SJCRH30 (cell line): Measurements from ENCODE around the gene GPC5. TPM values are rescaled to one million over a fixed set of nuclear protein-coding genes. Genes with fewer than 3 reads are reported as not detected.
"Not testable (repeated sequence)": the region's sequence is repeated elsewhere in the genome, so short reads cannot be mapped to it uniquely, and the experiment has no call there.

ENCODE experiments used
- DNase-seq, 2 experiments: peaks; one replicate each; pipeline ENCODE4 v3.0.0-alpha.2; 2015 to 2020
- H3K27ac ChIP-seq: fragments of 250-450 bp; sonication (Bioruptor Pico); 2 replicates; pipeline ENCODE4 v1.5.1; 2020; ENCODE audit warnings: mild to moderate bottlenecking, moderate library complexity
- H3K27me3 ChIP-seq: fragments of 250-450 bp; sonication (Bioruptor Pico); 2 replicates; pipeline ENCODE4 v1.5.1; 2020; ENCODE audit warnings: mild to moderate bottlenecking, moderate library complexity
- H3K36me3 ChIP-seq: fragments of 250-450 bp; sonication (Bioruptor Pico); 2 replicates; pipeline ENCODE4 v1.5.1; 2020; ENCODE audit warnings: mild to moderate bottlenecking, moderate library complexity
- H3K4me1 ChIP-seq: fragments of 250-450 bp; sonication (Bioruptor Pico); 2 replicates; pipeline ENCODE4 v1.5.1; 2020; ENCODE audit warnings: mild to moderate bottlenecking, moderate library complexity
- H3K4me3 ChIP-seq: fragments of 250-450 bp; sonication (Bioruptor Pico); 2 replicates; pipeline ENCODE4 v1.5.1; 2020; ENCODE audit warnings: mild to moderate bottlenecking, moderate library complexity
- H3K9me3 ChIP-seq: fragments of 250-450 bp; sonication (Bioruptor Pico); replicated peaks from 2 replicates; pipeline ENCODE4 v1.5.1; 2020; ENCODE audit warnings: mild to moderate bottlenecking, moderate library complexity
- total RNA-seq: library from RNA; depleted of rRNA; stranded (reverse); fragments of >200 nt; shearing (Covaris generic); gene quantifications from 2 replicates; pipeline ENCODE4 v1.2.3, GENCODE V29; 2014

GPC5 gene
- total RNA-seq, 1 experiment from 2014 or later, result 0.49 TPM

GRCh38 chr13:92694047-92694446 is 1295.6 kb downstream of the GPC5 start:
- H3K36me3 ChIP-seq, result no peaks in the 10 kb centered on the region
- H3K27me3 ChIP-seq, result no peaks in the 10 kb centered on the region
- H3K9me3 ChIP-seq, result no peaks in the 10 kb centered on the region
- H3K4me1 ChIP-seq, result no peaks in the 10 kb centered on the region
- no peak overlapping the region for H3K27ac ChIP-seq
- no peak for DNase-seq
- no peak overlapping the region for H3K4me3 ChIP-seq

DNA sequence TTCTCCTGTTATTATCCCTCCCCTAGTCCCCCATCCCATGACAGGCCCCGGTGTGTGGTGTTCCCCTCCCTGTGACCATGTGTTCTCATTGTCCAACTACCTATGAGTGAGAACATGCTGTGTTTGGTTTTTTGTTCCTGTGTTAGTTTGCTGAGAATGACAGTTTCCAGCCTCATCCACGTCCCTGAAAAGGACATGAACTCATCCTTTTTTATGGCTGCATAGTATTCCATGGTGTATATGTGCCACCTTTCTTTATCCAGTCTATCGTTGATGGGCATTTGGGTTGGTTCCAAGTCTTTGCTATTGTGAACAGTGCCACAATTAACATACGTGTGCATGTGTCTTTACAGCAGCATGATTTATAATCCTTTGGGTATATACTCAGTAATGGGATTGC is 1297.4 kb downstream of the GPC5 start:
- not testable (repeated sequence) for DNase-seq, H3K4me3 ChIP-seq, H3K27me3 ChIP-seq, H3K4me1 ChIP-seq, H3K36me3 ChIP-seq, H3K9me3 ChIP-seq, H3K27ac ChIP-seq

DNA sequence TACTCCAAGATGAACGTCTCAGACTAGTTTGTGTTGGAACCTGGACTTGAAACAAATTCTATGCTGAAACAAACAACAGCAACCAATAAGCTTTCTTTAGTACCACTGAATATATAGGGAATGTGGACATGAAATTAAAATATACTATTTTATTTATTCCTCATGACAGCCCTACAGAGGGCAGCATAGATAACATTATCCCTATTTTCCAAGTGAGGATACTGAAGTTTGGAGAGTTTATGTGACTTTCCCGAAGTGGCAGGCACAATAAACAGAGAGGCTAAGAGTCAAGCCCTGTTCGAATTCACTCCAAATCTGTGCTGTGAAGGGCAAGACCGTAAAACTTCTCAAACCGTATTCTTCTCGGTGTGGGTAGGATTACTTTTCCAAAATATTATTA is 1318.3 kb downstream of the GPC5 start:
- Histone ChIP-seq H3K4me1 (no peaks in the 10 kb centered on the region), H3K36me3 (no peaks in the 10 kb centered on the region), H3K9me3 (no peaks in the 10 kb centered on the region), H3K27me3 (no peaks in the 10 kb centered on the region), H3K27ac (no peak overlapping the region), H3K4me3 (no peak overlapping the region)
- peak in 1 of 2 experiments; percentile 13 for DNase-seq

GRCh38 chr13:92717857-92718256 is 1319.4 kb downstream of the GPC5 start:
- Histone ChIP-seq H3K27ac (no peak overlapping the region), H3K9me3 (no peaks in the 10 kb centered on the region), H3K4me1 (no peaks in the 10 kb centered on the region), H3K4me3 (no peak overlapping the region), H3K27me3 (no peaks in the 10 kb centered on the region), H3K36me3 (no peaks in the 10 kb centered on the region)
- no peak for DNase-seq

DNA sequence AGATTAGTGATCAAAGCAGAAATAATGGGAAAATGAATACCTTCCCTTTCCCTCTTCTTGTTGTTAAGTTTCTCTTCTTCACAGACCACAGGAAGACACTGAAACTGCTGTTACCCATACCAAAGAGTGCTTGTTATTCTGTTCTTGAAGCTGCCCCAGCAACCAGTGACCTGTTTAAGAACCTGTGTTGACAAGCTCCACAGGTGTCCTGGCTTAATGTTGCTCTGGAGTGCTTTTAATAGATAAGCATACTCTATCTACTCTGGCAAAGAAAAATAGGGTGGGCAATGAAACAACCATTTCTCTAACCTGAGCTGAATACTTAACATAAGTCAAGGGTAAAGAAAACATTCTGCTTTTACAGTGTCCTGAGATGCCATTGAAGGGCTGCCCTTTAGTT is 1321.4 kb downstream of the GPC5 start:
- Histone ChIP-seq H3K27ac (no peak overlapping the region), H3K27me3 (no peaks in the 10 kb centered on the region), H3K9me3 (no peaks in the 10 kb centered on the region), H3K4me1 (no peaks in the 10 kb centered on the region), H3K4me3 (no peak overlapping the region), H3K36me3 (no peaks in the 10 kb centered on the region)
- no peak for DNase-seq

GRCh38 chr13:92721620-92722019 is 1323.2 kb downstream of the GPC5 start:
- no peaks in the 10 kb centered on the region for H3K4me1 ChIP-seq
- no peak for DNase-seq
- H3K27me3 ChIP-seq, result no peaks in the 10 kb centered on the region
- H3K9me3 ChIP-seq, result no peaks in the 10 kb centered on the region
- no peak overlapping the region for H3K4me3 ChIP-seq
- no peak overlapping the region for H3K27ac ChIP-seq
- H3K36me3 ChIP-seq, result no peaks in the 10 kb centered on the region

DNA sequence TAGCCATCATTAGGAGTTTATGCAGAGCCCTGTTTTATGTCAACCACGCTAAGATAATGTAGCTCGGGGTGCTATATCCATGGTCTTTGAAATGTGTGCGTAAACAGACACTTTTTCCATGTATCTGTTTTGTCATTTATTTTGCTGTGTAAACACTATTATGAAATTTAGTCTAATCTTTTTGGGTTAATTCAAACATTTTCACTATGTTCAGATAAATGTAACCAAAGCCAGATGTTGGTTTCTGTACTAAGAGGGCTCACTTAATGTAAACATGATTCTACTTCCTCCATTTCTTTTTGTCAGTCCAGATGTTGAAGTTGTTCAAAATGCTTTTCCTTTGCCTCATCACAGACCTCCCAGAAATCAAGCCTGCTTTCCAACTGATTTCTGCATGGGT is 1328.7 kb downstream of the GPC5 start:
- no peaks in the 10 kb centered on the region for H3K36me3 ChIP-seq
- no peaks in the 10 kb centered on the region for H3K9me3 ChIP-seq
- H3K4me1 ChIP-seq, result no peaks in the 10 kb centered on the region
- H3K27me3 ChIP-seq, result no peaks in the 10 kb centered on the region
- H3K4me3 ChIP-seq, result no peak overlapping the region
- no peak for DNase-seq
- H3K27ac ChIP-seq, result no peak overlapping the region

DNA sequence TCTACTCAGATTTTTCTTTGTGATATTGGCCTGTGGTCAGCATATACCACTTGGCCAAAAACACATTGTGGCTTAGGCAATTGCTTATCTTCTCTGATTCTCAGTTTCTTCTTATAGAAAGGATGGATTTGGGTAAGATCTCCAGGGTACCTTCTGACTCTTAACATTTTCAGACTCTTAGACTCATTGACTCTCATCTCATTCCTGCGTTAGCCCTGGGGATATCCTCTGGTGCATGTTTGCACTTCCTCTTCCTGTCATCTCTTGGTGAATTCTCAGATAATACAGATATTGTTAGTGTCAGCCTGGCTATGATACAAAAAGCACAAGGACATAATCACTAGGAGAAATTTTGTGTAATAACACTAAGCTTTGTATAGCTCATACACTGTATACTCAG is 1335.6 kb downstream of the GPC5 start:
- no peak overlapping the region for H3K4me3 ChIP-seq
- no peaks in the 10 kb centered on the region for H3K9me3 ChIP-seq
- no peak overlapping the region for H3K27ac ChIP-seq
- H3K27me3 ChIP-seq, result no peaks in the 10 kb centered on the region
- no peaks in the 10 kb centered on the region for H3K4me1 ChIP-seq
- peak in 1 of 2 experiments; percentile 4 for DNase-seq
- H3K36me3 ChIP-seq, result no peaks in the 10 kb centered on the region

DNA sequence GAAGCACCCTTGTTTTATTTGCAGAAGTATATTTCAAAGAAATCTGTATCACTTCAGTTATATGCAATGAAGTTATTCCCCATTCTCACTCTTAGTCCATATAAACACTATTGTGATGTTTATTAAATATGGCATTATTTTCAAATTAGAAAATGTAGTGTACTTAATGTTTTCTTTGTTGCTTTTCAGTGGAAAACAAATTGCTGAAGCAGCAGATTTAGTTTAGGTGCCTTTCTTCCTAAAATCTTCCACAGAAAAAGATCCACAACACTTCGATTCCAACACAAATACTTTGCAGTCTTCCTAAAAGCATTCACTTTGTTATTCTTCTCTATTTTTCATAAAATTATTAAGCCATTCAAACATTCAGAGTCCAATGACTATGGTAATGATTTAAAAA is 1336.1 kb downstream of the GPC5 start:
- no peak for DNase-seq

DNA sequence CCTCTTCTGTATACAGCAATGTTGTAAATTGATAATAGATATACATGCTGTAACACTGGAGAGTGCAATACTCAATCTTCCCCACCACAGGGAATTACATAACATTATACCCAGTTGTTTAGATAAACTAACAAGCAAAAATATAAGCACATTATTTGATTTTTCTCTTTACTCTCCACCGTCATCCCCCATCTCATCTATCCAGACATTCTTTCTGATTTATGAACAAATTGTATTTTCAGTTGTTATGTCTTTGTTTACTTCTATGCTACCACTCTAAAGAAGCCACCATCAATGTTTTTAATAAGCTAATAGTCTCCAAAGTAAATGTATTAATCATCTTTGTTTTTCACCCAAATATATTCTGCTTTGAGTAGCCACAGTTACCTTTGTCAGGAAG is 1337.5 kb downstream of the GPC5 start:
- Histone ChIP-seq H3K36me3 (no peaks in the 10 kb centered on the region), H3K4me1 (no peaks in the 10 kb centered on the region)
- DNase-seq, result no peak

More for the DNA sequence above, 1336.1 kb downstream of the GPC5 start:
- Histone ChIP-seq H3K36me3 (no peaks in the 10 kb centered on the region), H3K4me1 (no peaks in the 10 kb centered on the region), H3K4me3 (no peak overlapping the region), H3K27me3 (no peaks in the 10 kb centered on the region), H3K27ac (no peak overlapping the region), H3K9me3 (no peaks in the 10 kb centered on the region)

DNA sequence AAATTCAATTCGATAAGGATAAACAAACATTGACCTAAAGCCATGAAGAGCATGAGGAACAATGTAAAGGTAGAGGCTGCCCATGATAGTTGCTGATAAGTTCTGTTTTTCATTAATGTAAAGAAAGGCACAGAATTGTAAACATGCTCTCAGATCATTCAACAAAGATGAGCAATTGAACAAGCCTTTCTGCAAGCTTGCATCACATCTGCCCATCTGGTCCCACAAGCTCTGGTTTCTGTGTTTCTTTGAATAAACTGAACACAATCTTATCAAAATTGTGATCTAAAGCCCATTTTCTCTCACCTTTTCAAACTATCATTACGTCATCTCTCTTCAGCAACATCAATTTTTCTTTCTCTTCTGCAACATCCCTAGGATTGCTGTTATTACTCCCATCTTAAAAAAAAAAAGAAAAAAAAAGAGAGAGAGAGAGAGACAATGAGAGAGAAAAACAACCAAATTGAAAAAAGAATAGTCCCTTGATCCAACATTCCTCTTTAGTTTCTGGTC is 1340.9 kb downstream of the GPC5 start:
- Histone ChIP-seq H3K27me3 (no peaks in the 10 kb centered on the region), H3K4me1 (no peaks in the 10 kb centered on the region), H3K27ac (no peak overlapping the region), H3K9me3 (no peaks in the 10 kb centered on the region), H3K36me3 (no peaks in the 10 kb centered on the region), H3K4me3 (no peak overlapping the region)
- DNase-seq, result no peak

More for the DNA sequence above, 1337.5 kb downstream of the GPC5 start:
- Histone ChIP-seq H3K9me3 (no peaks in the 10 kb centered on the region), H3K27ac (no peak overlapping the region), H3K4me3 (no peak overlapping the region), H3K27me3 (no peaks in the 10 kb centered on the region)

DNA sequence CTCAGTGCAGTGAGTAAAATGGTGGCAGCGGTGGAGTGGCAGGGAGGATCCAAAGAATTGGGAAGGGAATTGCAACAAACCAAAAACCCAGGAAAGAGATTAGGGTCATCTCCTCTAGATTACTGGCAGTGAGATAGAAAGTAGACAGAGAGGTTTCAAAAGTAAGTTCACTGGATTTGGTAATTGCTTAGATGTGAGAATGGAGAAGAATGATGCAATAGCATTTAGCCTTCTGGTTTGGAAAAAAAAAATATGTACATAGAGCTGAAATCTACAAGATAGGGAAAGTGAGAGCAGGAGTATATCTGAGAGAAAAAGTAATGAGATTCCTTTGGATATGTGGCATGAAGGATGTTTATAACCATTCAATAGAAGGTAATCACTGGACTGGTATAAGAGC is 1345.6 kb downstream of the GPC5 start:
- Histone ChIP-seq H3K4me1 (0 out of 2 replicates have a peak, but pooled peaks cover 5% of the 10 kb centered on the region), H3K27ac (no peak overlapping the region), H3K9me3 (no peaks in the 10 kb centered on the region), H3K36me3 (no peaks in the 10 kb centered on the region), H3K27me3 (no peaks in the 10 kb centered on the region), H3K4me3 (no peak overlapping the region)
- no peak for DNase-seq

- H3K27ac ChIP-seq, result no peak overlapping the region
- DNase-seq, result no peak
- H3K4me3 ChIP-seq, result no peak overlapping the region
- H3K27me3 ChIP-seq, result no peaks in the 10 kb centered on the region
- no peaks in the 10 kb centered on the region for H3K36me3 ChIP-seq
- 0 out of 2 replicates have a peak, but pooled peaks cover 5% of the 10 kb centered on the region for H3K4me1 ChIP-seq
- H3K9me3 ChIP-seq, result no peaks in the 10 kb centered on the region
Measured at GRCh38 chr13:92745258-92745657, 1346.8 kb downstream of the GPC5 start.

DNA sequence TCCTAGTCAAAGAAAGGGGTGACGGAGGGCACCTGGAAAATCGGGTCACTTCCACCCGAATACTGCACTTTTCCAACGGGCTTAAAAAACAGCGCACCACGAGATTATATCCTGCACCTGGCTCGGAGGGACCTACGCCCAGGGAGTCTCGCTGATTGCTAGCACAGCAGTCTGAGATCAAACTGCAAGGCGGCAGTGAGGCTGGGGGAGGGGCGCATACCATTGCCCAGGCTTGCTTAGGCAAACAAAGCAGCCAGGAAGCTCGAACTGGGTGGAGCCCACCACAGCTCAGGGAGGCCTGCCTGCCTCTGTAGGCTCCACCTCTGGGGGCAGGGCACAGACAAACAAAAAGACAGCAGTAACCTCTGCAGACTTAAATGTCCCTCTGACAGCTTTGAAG is 1354.3 kb downstream of the GPC5 start:
- DNase-seq, result peak in 1 of 2 experiments; percentile 21
- H3K4me3 ChIP-seq, H3K27ac ChIP-seq, H3K9me3 ChIP-seq, H3K4me1 ChIP-seq, H3K27me3 ChIP-seq, H3K36me3 ChIP-seq: not testable (repeated sequence)

DNA sequence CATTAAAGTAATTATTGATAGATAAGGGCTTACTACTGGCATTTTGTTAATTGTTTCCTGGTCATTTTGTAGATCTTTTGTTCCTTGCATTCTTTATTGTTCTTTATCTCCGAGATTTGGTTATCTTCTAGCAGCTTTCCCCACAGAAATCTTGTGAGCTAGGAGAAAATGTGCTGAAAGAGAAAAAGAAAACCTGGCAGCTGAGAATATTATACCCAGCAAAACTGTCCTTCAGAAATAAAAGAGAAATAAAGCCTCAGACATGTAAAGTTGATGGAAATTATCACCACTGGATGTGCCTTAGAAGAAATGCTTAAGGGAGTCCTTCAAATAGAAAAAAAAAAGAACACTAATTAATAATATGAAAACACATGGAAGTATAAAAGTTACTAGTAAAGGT is 1363.3 kb downstream of the GPC5 start:
- no peak overlapping the region for H3K4me3 ChIP-seq
- no peaks in the 10 kb centered on the region for H3K36me3 ChIP-seq
- no peak overlapping the region for H3K27ac ChIP-seq
- H3K27me3 ChIP-seq, result no peaks in the 10 kb centered on the region; the same call in 1 of the 2 replicates
- H3K4me1 ChIP-seq, result no peaks in the 10 kb centered on the region
- 0 out of 2 replicates have a peak, but pooled peaks cover 4% of the 10 kb centered on the region for H3K9me3 ChIP-seq
- no peak for DNase-seq

GRCh38 chr13:92767468-92767867 is 1369.0 kb downstream of the GPC5 start:
- H3K36me3 ChIP-seq, result no peaks in the 10 kb centered on the region
- DNase-seq, result no peak
- no peaks in the 10 kb centered on the region; the same call in 1 of the 2 replicates for H3K27me3 ChIP-seq
- no peaks in the 10 kb centered on the region for H3K9me3 ChIP-seq
- H3K4me3 ChIP-seq, result no peak overlapping the region
- H3K4me1 ChIP-seq, result no peaks in the 10 kb centered on the region
- H3K27ac ChIP-seq, result no peak overlapping the region
